GM12891 (cell line): ENCODE results near the gene S100G.

Source experiments
- POLR2A ChIP-seq: IDR thresholded peaks from 2 replicates; pipeline ENCODE4 v1.6.1; 2011; ENCODE audit warnings: low read depth, low read length, control low read depth
- POLR2AphosphoS5 ChIP-seq: IDR thresholded peaks from 2 replicates; pipeline ENCODE4 v1.6.1; 2011; ENCODE audit warnings: low read depth, low read length, control low read depth
- POU2F2 ChIP-seq: IDR thresholded peaks from 2 replicates; pipeline ENCODE4 v1.6.1; 2011; ENCODE audit warnings: low read depth, mild to moderate bottlenecking, control low read depth, low read length, moderate library complexity
- SPI1 ChIP-seq: IDR thresholded peaks from 2 replicates; pipeline ENCODE4 v1.6.1; 2011; ENCODE audit warnings: low read depth, low read length, control low read depth
- TAF1 ChIP-seq: IDR thresholded peaks from 2 replicates; pipeline ENCODE4 v1.6.1; 2011; ENCODE audit warnings: low read depth, low read length, control low read depth

- TF ChIP-seq POLR2AphosphoS5 (no peak), POU2F2 (no peak), POLR2A (no peak), TAF1 (no peak), SPI1 (no peak)
Measured at GRCh38 chrX:16664626-16665025, 14.7 kb downstream of the S100G start.
